WERI-Rb-1 (cell line): ENCODE measurements around the gene VPREB1.

Experiments
- DNase-seq: peaks from one replicate; pipeline ENCODE4 v3.0.0-alpha.2; 2020
- H3K27ac ChIP-seq: fragments of 250-450 bp; sonication (Bioruptor Pico); 2 replicates; pipeline ENCODE4 v1.5.1; 2020; ENCODE audit warnings: mild to moderate bottlenecking, moderate library complexity
- H3K27me3 ChIP-seq: fragments of 250-450 bp; sonication (Bioruptor Pico); 2 replicates; pipeline ENCODE4 v1.5.1; 2021; ENCODE audit warnings: mild to moderate bottlenecking, low read depth, moderate library complexity; ENCODE audit not compliant: insufficient read depth, severe bottlenecking
- H3K36me3 ChIP-seq: fragments of 250-450 bp; sonication (Bioruptor Pico); 2 replicates; pipeline ENCODE4 v1.5.1; 2020; ENCODE audit warnings: mild to moderate bottlenecking, moderate library complexity
- H3K4me3 ChIP-seq: 2 replicates; pipeline ENCODE4 v1.5.1; 2011; ENCODE audit warnings: low read depth, mild to moderate bottlenecking, control low read depth, low read length
- H3K9me3 ChIP-seq: fragments of 250-450 bp; sonication (Bioruptor Pico); 2 replicates; pipeline ENCODE4 v1.5.1; 2021; ENCODE audit warnings: mild to moderate bottlenecking, moderate library complexity; ENCODE audit not compliant: severe bottlenecking
- TF ChIP-seq, protein P1 (sequence below): IDR thresholded peaks from 2 replicates; pipeline ENCODE4 v1.5.1; 2011; ENCODE audit warnings: low read depth, mild to moderate bottlenecking, control low read depth, inconsistent platforms, low read length

VPREB1 gene

DNA sequence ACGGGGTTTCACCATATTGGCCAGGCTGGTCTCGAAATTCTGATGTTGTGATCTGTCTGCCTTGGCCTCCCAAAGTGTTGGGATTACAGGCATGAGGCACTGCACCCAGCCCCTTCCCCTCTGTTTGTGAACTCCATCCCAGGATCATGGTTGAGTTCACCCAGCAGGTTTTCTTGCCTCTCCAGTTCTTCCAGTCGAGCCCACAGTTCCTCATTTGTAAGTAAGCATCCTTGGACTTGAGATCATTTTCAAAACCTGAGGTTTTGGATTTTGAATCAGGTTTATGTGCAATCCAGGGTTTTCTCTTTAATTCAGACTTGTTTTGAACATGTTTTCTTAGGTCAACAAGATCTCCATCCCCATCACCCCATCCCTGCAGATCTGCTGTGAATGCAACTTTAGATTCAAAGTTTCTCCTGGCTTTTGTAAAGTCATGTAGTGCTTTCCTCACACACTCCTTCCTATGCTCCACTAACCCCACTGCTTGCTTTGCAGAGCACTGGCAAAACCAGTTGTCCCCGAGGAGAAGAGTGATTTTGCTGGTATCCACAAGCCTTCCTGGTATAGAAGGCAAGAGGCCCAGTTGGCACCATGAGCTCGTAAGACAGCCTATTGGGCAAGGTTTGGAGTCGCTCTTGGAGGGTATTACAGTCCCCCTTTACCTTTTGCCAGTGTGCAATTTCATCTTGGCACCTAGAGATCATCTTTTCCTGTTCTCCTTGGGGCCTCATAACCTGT is 14.7 kb upstream of the VPREB1 start:
- Histone ChIP-seq H3K9me3 (no peaks in the 10 kb centered on the region), H3K27me3 (peaks cover 2% of the 10 kb centered on the region), H3K4me3 (no peak overlapping the region), H3K36me3 (no peaks in the 10 kb centered on the region), H3K27ac (no peak overlapping the region)
- TF ChIP-seq, protein P1, sequence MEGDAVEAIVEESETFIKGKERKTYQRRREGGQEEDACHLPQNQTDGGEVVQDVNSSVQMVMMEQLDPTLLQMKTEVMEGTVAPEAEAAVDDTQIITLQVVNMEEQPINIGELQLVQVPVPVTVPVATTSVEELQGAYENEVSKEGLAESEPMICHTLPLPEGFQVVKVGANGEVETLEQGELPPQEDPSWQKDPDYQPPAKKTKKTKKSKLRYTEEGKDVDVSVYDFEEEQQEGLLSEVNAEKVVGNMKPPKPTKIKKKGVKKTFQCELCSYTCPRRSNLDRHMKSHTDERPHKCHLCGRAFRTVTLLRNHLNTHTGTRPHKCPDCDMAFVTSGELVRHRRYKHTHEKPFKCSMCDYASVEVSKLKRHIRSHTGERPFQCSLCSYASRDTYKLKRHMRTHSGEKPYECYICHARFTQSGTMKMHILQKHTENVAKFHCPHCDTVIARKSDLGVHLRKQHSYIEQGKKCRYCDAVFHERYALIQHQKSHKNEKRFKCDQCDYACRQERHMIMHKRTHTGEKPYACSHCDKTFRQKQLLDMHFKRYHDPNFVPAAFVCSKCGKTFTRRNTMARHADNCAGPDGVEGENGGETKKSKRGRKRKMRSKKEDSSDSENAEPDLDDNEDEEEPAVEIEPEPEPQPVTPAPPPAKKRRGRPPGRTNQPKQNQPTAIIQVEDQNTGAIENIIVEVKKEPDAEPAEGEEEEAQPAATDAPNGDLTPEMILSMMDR = no peak
- DNase-seq = no peak

GRCh38 chr22:22230438-22230837 is 14.1 kb upstream of the VPREB1 start:
- H3K9me3 ChIP-seq = no peaks in the 10 kb centered on the region
- no peaks in the 10 kb centered on the region for H3K36me3 ChIP-seq
- TF ChIP-seq, protein P1 = no peak
- peaks cover 2% of the 10 kb centered on the region for H3K27me3 ChIP-seq
- no peak for DNase-seq
- no peak overlapping the region for H3K27ac ChIP-seq
- no peak overlapping the region for H3K4me3 ChIP-seq

GRCh38 chr22:22233081-22233480 is 11.5 kb upstream of the VPREB1 start:
- H3K4me3 ChIP-seq = no peak overlapping the region
- H3K27ac ChIP-seq = no peak overlapping the region
- H3K27me3 ChIP-seq = peaks cover 2% of the 10 kb centered on the region
- no peak for DNase-seq
- TF ChIP-seq, protein P1 = no peak
- no peaks in the 10 kb centered on the region for H3K9me3 ChIP-seq
- H3K36me3 ChIP-seq = no peaks in the 10 kb centered on the region

DNA sequence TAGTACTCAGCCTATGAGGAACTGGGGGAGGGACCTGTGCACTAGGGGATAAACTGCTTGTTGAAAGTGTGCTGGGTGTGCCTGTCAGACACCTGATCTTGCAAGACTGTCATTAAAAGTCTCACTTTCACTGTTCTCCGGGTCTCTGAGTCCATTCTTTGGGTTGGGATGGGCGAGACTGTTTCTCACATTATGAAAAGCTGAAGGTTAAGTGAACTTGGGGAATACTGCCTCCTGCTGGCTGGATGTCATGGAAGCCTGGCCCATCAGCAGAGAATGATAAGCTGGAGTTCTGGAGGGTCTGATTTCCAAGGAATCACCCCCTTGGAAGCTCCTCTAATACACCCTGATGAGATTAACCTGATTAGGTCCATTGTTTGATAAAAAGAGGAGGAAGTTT is 9.0 kb upstream of the VPREB1 start:
- no peaks in the 10 kb centered on the region for H3K9me3 ChIP-seq
- H3K27me3 ChIP-seq = peaks cover under 1% of the 10 kb centered on the region
- H3K36me3 ChIP-seq = no peaks in the 10 kb centered on the region
- DNase-seq = no peak
- no peak overlapping the region for H3K27ac ChIP-seq
- TF ChIP-seq, protein P1 = peak; percentile 50
- no peak overlapping the region for H3K4me3 ChIP-seq

GRCh38 chr22:22237521-22237920 is 7.1 kb upstream of the VPREB1 start:
- Histone ChIP-seq H3K27me3 (no peaks in the 10 kb centered on the region), H3K27ac (no peak overlapping the region), H3K9me3 (no peaks in the 10 kb centered on the region), H3K36me3 (no peaks in the 10 kb centered on the region), H3K4me3 (no peak overlapping the region)
- DNase-seq = no peak
- TF ChIP-seq, protein P1 = no peak

DNA sequence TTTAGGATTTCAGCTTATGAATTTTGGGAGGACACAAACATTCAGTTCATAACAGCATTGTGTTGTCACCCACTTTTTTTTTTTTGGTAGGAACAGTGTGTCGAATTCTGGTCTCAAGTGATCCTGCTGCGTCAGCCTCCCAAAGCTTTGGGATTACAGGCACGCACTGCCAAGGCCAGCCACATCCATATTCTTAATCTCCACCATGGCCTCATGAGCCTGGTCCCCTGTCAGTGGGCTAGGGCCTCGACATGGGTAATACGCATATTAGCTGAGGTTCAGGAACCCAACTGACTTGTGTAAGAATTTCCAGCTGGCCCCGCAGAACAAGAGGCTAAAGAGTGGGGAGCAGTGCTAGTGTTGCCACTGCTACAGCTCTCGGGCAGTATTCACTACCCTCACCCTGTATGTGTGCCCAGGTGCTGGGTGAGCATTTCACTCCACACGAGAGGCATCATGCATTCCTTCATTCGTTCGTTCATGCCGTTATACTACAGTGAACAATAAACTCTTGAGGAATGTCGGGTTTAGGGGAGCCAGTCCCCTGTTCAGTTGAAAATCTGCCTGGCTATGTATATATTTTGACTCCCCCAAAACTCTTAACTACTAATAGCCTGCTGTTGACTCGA is 5.2 kb upstream of the VPREB1 start:
- H3K27me3 ChIP-seq = no peaks in the 10 kb centered on the region
- TF ChIP-seq, protein P1 = no peak
- no peaks in the 10 kb centered on the region for H3K36me3 ChIP-seq
- H3K27ac ChIP-seq = no peak overlapping the region
- H3K9me3 ChIP-seq = no peaks in the 10 kb centered on the region
- no peak overlapping the region for H3K4me3 ChIP-seq
- no peak for DNase-seq
